Right atrium auricular region (tissue), 2 donors: Measurements from ENCODE around the gene XPR1. TPM values are rescaled to one million over a fixed set of nuclear protein-coding genes. Genes with fewer than 3 reads are reported as not detected.

Experiments
- DNase-seq: peaks from one replicate; pipeline ENCODE4 v3.0.0-alpha.2; 2019; ENCODE audit warnings: low spot score
- H3K27ac ChIP-seq, 2 donors: fragments of 200-600 bp; sonication (generic); 1 replicate in 1 of 2; 2 replicates in 1 of 2; pipeline ENCODE4 v1.5.1; 2016 to 2019
- H3K27me3 ChIP-seq, 2 donors: fragments of 200-600 bp; sonication (generic); one replicate each; pipeline versions ENCODE4 v1.5.1 to v1.6.0; 2017 to 2019
- H3K36me3 ChIP-seq: fragments of 200-600 bp; sonication (generic); one replicate; pipeline ENCODE4 v1.5.1; 2016
- H3K4me1 ChIP-seq, 2 donors: fragments of 200-600 bp; sonication (generic); one replicate each; pipeline versions ENCODE4 v1.5.1 to v1.6.0; 2017 to 2019
- H3K4me3 ChIP-seq, 2 donors: fragments of 200-600 bp; sonication (generic); 1 replicate in 1 of 2; 2 replicates in 1 of 2; pipeline ENCODE4 v1.5.1; 2017 to 2019; ENCODE audit warnings: mild to moderate bottlenecking in 1 of 2, moderate library complexity in 1 of 2
- H3K9me3 ChIP-seq, 2 donors: fragments of 200-600 bp; sonication (generic); one replicate each; pipeline ENCODE4 v1.5.1; 2019
- CTCF ChIP-seq, 2 donors: fragments of 200-600 bp; sonication (generic); IDR thresholded peaks; one replicate each; pipeline ENCODE4 v1.5.1; 2019; ENCODE audit warnings: antibody characterized with exemption in 2 of 2
- total RNA-seq, 2 donors: library from RNA; depleted of rRNA; stranded (reverse); fragments of >200 nt; gene quantifications; one replicate each; pipeline ENCODE4 v1.1.0, GENCODE V29; 2016

XPR1 gene
- total RNA-seq, 2 donors from 2014 or later: 30.0 to 53.0 TPM

GRCh38 chr1:180898441-180899219 lies 266.8 kb downstream of the XPR1 start:
- Histone ChIP-seq H3K4me3 (no peak overlapping the region), H3K27ac (no peak overlapping the region), H3K27me3 (no peaks in the 10 kb centered on the region), H3K4me1 (no peaks in the 10 kb centered on the region), H3K9me3 (no peaks in the 10 kb centered on the region), H3K36me3 (no peaks in the 10 kb centered on the region)
- DNase-seq: peak; percentile 61
- TF ChIP-seq CTCF (IDR thresholded peaks at IDR 0.05): no peak

GRCh38 chr1:180899262-180899661 lies 267.4 kb downstream of the XPR1 start:
- Histone ChIP-seq H3K4me1 (no peaks in the 10 kb centered on the region), H3K4me3 (no peak overlapping the region)
- DNase-seq: peak; percentile 47

GRCh38 chr1:180901076-180901990 lies 269.5 kb downstream of the XPR1 start:
- Histone ChIP-seq H3K36me3 (no peaks in the 10 kb centered on the region), H3K4me3 (no peak overlapping the region), H3K27me3 (no peaks in the 10 kb centered on the region), H3K27ac (no peak overlapping the region), H3K9me3 (no peaks in the 10 kb centered on the region), H3K4me1 (no peaks in the 10 kb centered on the region)
- peak; percentile 32 for DNase-seq
- TF ChIP-seq CTCF (IDR thresholded peaks at IDR 0.05): no peak

More at GRCh38 chr1:180899262-180899661, 267.4 kb downstream of the XPR1 start:
- H3K27ac ChIP-seq: no peak overlapping the region
- H3K9me3 ChIP-seq: no peaks in the 10 kb centered on the region
- H3K27me3 ChIP-seq: no peaks in the 10 kb centered on the region
- no peak for TF ChIP-seq CTCF (IDR thresholded peaks at IDR 0.05)
- no peaks in the 10 kb centered on the region for H3K36me3 ChIP-seq

GRCh38 chr1:180902541-180902940 lies 270.7 kb downstream of the XPR1 start:
- Histone ChIP-seq H3K36me3 (no peaks in the 10 kb centered on the region), H3K9me3 (no peaks in the 10 kb centered on the region), H3K27me3 (no peaks in the 10 kb centered on the region), H3K4me3 (no peak overlapping the region), H3K27ac (no peak overlapping the region), H3K4me1 (no peaks in the 10 kb centered on the region)
- no peak for TF ChIP-seq CTCF (IDR thresholded peaks at IDR 0.05)
- DNase-seq: peak; percentile 56

- Histone ChIP-seq H3K27ac (no peak overlapping the region), H3K36me3 (no peaks in the 10 kb centered on the region), H3K4me1 (peaks cover 0 to 3% of the 10 kb centered on the region in 2 donors), H3K27me3 (no peaks in the 10 kb centered on the region), H3K9me3 (no peaks in the 10 kb centered on the region), H3K4me3 (no peak overlapping the region)
- peak; percentile 7 for DNase-seq
- TF ChIP-seq CTCF (IDR thresholded peaks at IDR 0.05): no peak
Measured at GRCh38 chr1:180905927-180906326, 274.1 kb downstream of the XPR1 start.
